Endodermal cell (in vitro differentiated cells): ENCODE data around the gene MUC20. TPM values are rescaled to one million over a fixed set of nuclear protein-coding genes. Genes with fewer than 3 reads are reported as not detected.

Experiments used
- DNase-seq: peaks from one replicate; pipeline ENCODE4 v3.0.0-alpha.2; 2017
- H3K27ac ChIP-seq: 2 replicates; pipeline ENCODE4 v1.5.1; 2013; ENCODE audit warnings: mild to moderate bottlenecking, low read depth, low read length, moderate library complexity
- H3K27me3 ChIP-seq: 2 replicates; pipeline ENCODE4 v1.6.1; 2013; ENCODE audit warnings: mild to moderate bottlenecking, low read length, moderate library complexity; ENCODE audit not compliant: insufficient read depth, control insufficient read depth, poor library complexity, severe bottlenecking
- H3K36me3 ChIP-seq: 2 replicates; pipeline ENCODE4 v1.7.0; 2013; ENCODE audit warnings: mild to moderate bottlenecking, low read length, moderate library complexity; ENCODE audit not compliant: control insufficient read depth, insufficient read depth
- H3K4me1 ChIP-seq: one replicate; pipeline ENCODE4 v1.7.0; 2013; ENCODE audit warnings: low read length; ENCODE audit not compliant: control insufficient read depth, insufficient read depth
- H3K4me3 ChIP-seq: 2 replicates; pipeline ENCODE4 v1.5.1; 2013; ENCODE audit warnings: mild to moderate bottlenecking, low read length, moderate library complexity
- H3K9ac ChIP-seq: 2 replicates; pipeline ENCODE4 v1.6.1; 2013; ENCODE audit warnings: mild to moderate bottlenecking, low read length, moderate library complexity; ENCODE audit not compliant: poor library complexity, severe bottlenecking; ENCODE audit errors: extremely low read depth
- H3K9me3 ChIP-seq: 2 replicates; pipeline ENCODE4 v1.6.1; 2013; ENCODE audit warnings: mild to moderate bottlenecking, low read length, moderate library complexity; ENCODE audit not compliant: control insufficient read depth
- H3K27ac Mint-ChIP-seq: 2 replicates; pipeline ENCODE4 v1.8.0; 2020; ENCODE audit warnings: mixed read lengths
- H3K27me3 Mint-ChIP-seq: 2 replicates; pipeline ENCODE4 v1.8.0; 2021; ENCODE audit warnings: mild to moderate bottlenecking, mixed read lengths; ENCODE audit not compliant: insufficient read depth
- H3K36me3 Mint-ChIP-seq: 2 replicates; pipeline ENCODE4 v1.8.0; 2020; ENCODE audit warnings: low read depth, mixed read lengths
- H3K4me1 Mint-ChIP-seq: 2 replicates; pipeline ENCODE4 v1.8.0; 2020; ENCODE audit warnings: mixed read lengths
- H3K4me3 Mint-ChIP-seq: 2 replicates; pipeline ENCODE4 v1.8.0; 2020; ENCODE audit warnings: mild to moderate bottlenecking, moderate library complexity, mixed read lengths
- H3K9me3 Mint-ChIP-seq: 2 replicates; pipeline ENCODE4 v1.8.0; 2020; ENCODE audit warnings: mild to moderate bottlenecking, mixed read lengths
- CTCF ChIP-seq: fragments of 200-600 bp; sonication (generic); conservative IDR thresholded peaks from 2 replicates; pipeline ENCODE4 v1.5.0; 2021; ENCODE audit warnings: antibody characterized with exemption, mild to moderate bottlenecking
- WGBS, 2 experiments: methylation state at CpG; one replicate each; pipeline versions ENCODE4 v1.1.5 to v1.1.7; 2013; ENCODE audit warnings: missing lambda C conversion rate in 2 of 2, mixed read lengths in 1 of 2; ENCODE audit not compliant: insufficient coverage in 1 of 2, insufficient read length in 1 of 2; 5-methylcytosine and 5-hydroxymethylcytosine counted together
- total RNA-seq, 2 donors: library from RNA; stranded (reverse); fragmentation: NEBNext Ultra II Directional in 1 of 2; extraction: Animal tissue kit (Norgen Biotek cat#: 25700) in 1 of 2; gene quantifications; 2 replicates in 1 of 2; 3 replicates in 1 of 2; pipeline ENCODE4 v1.2.1, GENCODE V29; 2021

The MUC20 gene
- total RNA-seq, 2 donors from 2014 or later: 0.89 to 1.3 TPM

- Histone ChIP-seq H3K4me3 (no peak overlapping the region), H3K27ac (no peak overlapping the region), H3K27me3 (no peaks in the 10 kb centered on the region), H3K9me3 (no peaks in the 10 kb centered on the region), H3K36me3 (no peaks in the 10 kb centered on the region), H3K4me1 (no peaks in the 10 kb centered on the region), H3K9ac (no peak overlapping the region)
- Mint-ChIP-seq H3K27ac (no peak overlapping the region), H3K27me3 (peaks cover 2% of the 10 kb centered on the region), H3K4me1 (peaks cover 10% of the 10 kb centered on the region), H3K4me3 (no peak overlapping the region), H3K36me3 (no peaks in the 10 kb centered on the region), H3K9me3 (no peaks in the 10 kb centered on the region)
- DNase-seq: peak; percentile 35
- TF ChIP-seq CTCF: no peak
- 93% methylated on average over 23 to 24 of the region's 24 CpGs for WGBS, 2 experiments
These were observed 39.8 kb downstream of the MUC20 start for GRCh38 chr3:195760345-195761122.

- H3K9me3 Mint-ChIP-seq: no peaks in the 10 kb centered on the region
- 91 to 94% methylated on average over 7 to 10 of the region's 10 CpGs for WGBS, 2 experiments
These were observed 40.4 kb downstream of the MUC20 start for GRCh38 chr3:195761123-195761566.

GRCh38 chr3:195761567-195762248, 40.9 kb downstream of the MUC20 start:
- Mint-ChIP-seq H3K36me3 (no peaks in the 10 kb centered on the region), H3K27ac (no peak overlapping the region), H3K4me1 (peaks cover 5% of the 10 kb centered on the region), H3K9me3 (no peaks in the 10 kb centered on the region), H3K27me3 (peaks cover 2% of the 10 kb centered on the region), H3K4me3 (no peak overlapping the region)
- Histone ChIP-seq H3K27me3 (no peaks in the 10 kb centered on the region), H3K4me1 (no peaks in the 10 kb centered on the region), H3K9me3 (no peaks in the 10 kb centered on the region), H3K9ac (no peak overlapping the region), H3K4me3 (no peak overlapping the region), H3K27ac (no peak overlapping the region), H3K36me3 (no peaks in the 10 kb centered on the region)
- DNase-seq: no peak
- WGBS, 2 experiments: 88 to 89% methylated on average over 27 to 52 of the region's 52 CpGs
- no peak for TF ChIP-seq CTCF

More at GRCh38 chr3:195761123-195761566, 40.4 kb downstream of the MUC20 start:
- Histone ChIP-seq H3K36me3 (no peaks in the 10 kb centered on the region), H3K4me1 (no peaks in the 10 kb centered on the region), H3K9me3 (no peaks in the 10 kb centered on the region), H3K4me3 (no peak overlapping the region), H3K27ac (no peak overlapping the region), H3K9ac (no peak overlapping the region), H3K27me3 (no peaks in the 10 kb centered on the region)
- no peaks in the 10 kb centered on the region for H3K36me3 Mint-ChIP-seq
- TF ChIP-seq CTCF: no peak
- H3K4me1 Mint-ChIP-seq: peaks cover 5% of the 10 kb centered on the region
- H3K27ac Mint-ChIP-seq: no peak overlapping the region
- H3K27me3 Mint-ChIP-seq: peaks cover 2% of the 10 kb centered on the region
- no peak overlapping the region for H3K4me3 Mint-ChIP-seq
- peak; percentile 30 for DNase-seq
